DND-41 (cell line): Measurements from ENCODE around the gene L3MBTL1.
A peak's percentile ranks its signal among the peaks of the same experiment; 100 is the strongest.

Experiments
- ATAC-seq: fragments of 200-7000 bp; cut with Tn5 transposase; 3 replicates; pipeline ENCODE4 v1.9.1; 2021; ENCODE audit warnings: low read depth; ENCODE audit not compliant: insufficient read depth
- DNase-seq: peaks from one replicate; pipeline ENCODE4 v3.0.0-alpha.2; 2020
- H2AFZ ChIP-seq: 2 replicates; pipeline ENCODE4 v1.6.0; 2012; ENCODE audit warnings: low read depth, low read length
- H3K27ac ChIP-seq: 2 replicates; pipeline ENCODE4 v1.5.1; 2012; ENCODE audit warnings: low read length, inconsistent platforms
- H3K27me3 ChIP-seq: fragments of 200-600 bp; sonication (generic); 2 replicates; pipeline ENCODE4 v1.6.0; 2012; ENCODE audit warnings: low read length, mild to moderate bottlenecking, inconsistent platforms; ENCODE audit not compliant: insufficient read depth, poor library complexity
- H3K36me3 ChIP-seq: 2 replicates; pipeline ENCODE4 v1.5.1; 2012; ENCODE audit warnings: low read length, inconsistent platforms; ENCODE audit not compliant: insufficient read depth
- H3K4me1 ChIP-seq: 2 replicates; pipeline ENCODE4 v1.5.1; 2012; ENCODE audit warnings: mild to moderate bottlenecking, low read length; ENCODE audit not compliant: insufficient read depth
- H3K4me2 ChIP-seq: 2 replicates; pipeline ENCODE4 v1.6.0; 2012; ENCODE audit warnings: mild to moderate bottlenecking, moderate library complexity, low read length, inconsistent platforms; ENCODE audit not compliant: insufficient read depth
- H3K4me3 ChIP-seq, 2 experiments: fragments of 200-600 bp in 1 of 2; shearing (Covaris generic) in 1 of 2; 2 replicates each; pipeline ENCODE4 v1.5.1; 2012 to 2016; ENCODE audit warnings: inconsistent platforms in 2 of 2, low read length in 2 of 2, mild to moderate bottlenecking in 2 of 2, low read depth in 1 of 2, moderate library complexity in 1 of 2
- H3K79me2 ChIP-seq: 2 replicates; pipeline ENCODE4 v1.6.0; 2012; ENCODE audit warnings: low read length, inconsistent platforms; ENCODE audit not compliant: insufficient read depth
- H3K9ac ChIP-seq: 2 replicates; pipeline ENCODE4 v1.6.0; 2012; ENCODE audit warnings: low read depth, mild to moderate bottlenecking, inconsistent platforms, low read length, moderate library complexity
- H3K9me3 ChIP-seq: 2 replicates; pipeline ENCODE4 v1.5.1; 2012; ENCODE audit warnings: low read length, moderate library complexity, mild to moderate bottlenecking, inconsistent platforms; ENCODE audit not compliant: insufficient read depth, severe bottlenecking
- H4K20me1 ChIP-seq: 2 replicates; pipeline ENCODE4 v1.6.0; 2012; ENCODE audit warnings: low read length; ENCODE audit not compliant: insufficient read depth
- CTCF ChIP-seq: IDR thresholded peaks from 2 replicates; pipeline ENCODE4 v1.5.1; 2012; ENCODE audit warnings: borderline replicate concordance, low read length, moderate library complexity, mild to moderate bottlenecking; ENCODE audit not compliant: poor library complexity, severe bottlenecking; ENCODE audit errors: extremely low read depth
- EZH2 ChIP-seq: IDR thresholded peaks from 3 replicates; pipeline ENCODE4 v1.6.1; 2012; ENCODE audit warnings: borderline replicate concordance, low read depth, mild to moderate bottlenecking, moderate library complexity, low read length, inconsistent platforms; ENCODE audit not compliant: severe bottlenecking

Gene L3MBTL1

GRCh38 chr20:43508604-43509040 lies 1.1 kb downstream of the L3MBTL1 start:
- Histone ChIP-seq H2AFZ (no peak overlapping the region), H3K4me1 (peaks cover 7% of the 10 kb centered on the region), H3K4me3 (no peak overlapping the region), H3K79me2 (no peaks in the 10 kb centered on the region), H3K9ac (no peak overlapping the region), H4K20me1 (no peaks in the 10 kb centered on the region), H3K27ac (no peak overlapping the region), H3K36me3 (no peaks in the 10 kb centered on the region), H3K27me3 (no peaks in the 10 kb centered on the region), H3K4me2 (no peak overlapping the region), H3K9me3 (no peaks in the 10 kb centered on the region)
- TF ChIP-seq CTCF, result no peak
- TF ChIP-seq EZH2, result no peak
- no peak for DNase-seq
- ATAC-seq, result no peak; the same call in 2 of the 3 replicates

- peaks cover 23% of the 10 kb centered on the region for H3K4me1 ChIP-seq
- no peak overlapping the region for H3K27ac ChIP-seq
- no peak overlapping the region for H3K4me2 ChIP-seq
- TF ChIP-seq EZH2 (no peak), CTCF (no peak)
- no peak overlapping the region for H3K4me3 ChIP-seq
- no peaks in the 10 kb centered on the region for H3K27me3 ChIP-seq
- H3K79me2 ChIP-seq, result peaks cover 14% of the 10 kb centered on the region
- ATAC-seq (no peak), DNase-seq (no peak)
- H3K36me3 ChIP-seq, result no peaks in the 10 kb centered on the region
- H3K9ac ChIP-seq, result no peak overlapping the region
- H2AFZ ChIP-seq, result no peak overlapping the region
- no peaks in the 10 kb centered on the region for H4K20me1 ChIP-seq
- H3K9me3 ChIP-seq, result no peaks in the 10 kb centered on the region
These were observed 4.4 kb downstream of the L3MBTL1 start for GRCh38 chr20:43511879-43512278.

- Histone ChIP-seq H2AFZ (peak overlapping the region; percentile 71), H3K36me3 (no peaks in the 10 kb centered on the region), H3K9me3 (no peaks in the 10 kb centered on the region), H3K79me2 (peaks cover 14% of the 10 kb centered on the region), H3K27me3 (no peaks in the 10 kb centered on the region), H3K4me2 (peak overlapping the region; percentile 64), H4K20me1 (no peaks in the 10 kb centered on the region), H3K4me1 (peaks cover 23% of the 10 kb centered on the region), H3K4me3 (peak overlapping the region; percentile 19 to 77; a peak in 3 of 4 replicates), H3K9ac (peak overlapping the region; percentile 54), H3K27ac (peak overlapping the region; percentile 47; the same call in 1 of the 2 replicates)
- ATAC-seq (no peak), DNase-seq (no peak)
- no peak for TF ChIP-seq CTCF
These were observed 6.0 kb downstream of the L3MBTL1 start for GRCh38 chr20:43513372-43513930.
